ENCODE results near the gene POU6F2.

POU6F2 gene

DNA sequence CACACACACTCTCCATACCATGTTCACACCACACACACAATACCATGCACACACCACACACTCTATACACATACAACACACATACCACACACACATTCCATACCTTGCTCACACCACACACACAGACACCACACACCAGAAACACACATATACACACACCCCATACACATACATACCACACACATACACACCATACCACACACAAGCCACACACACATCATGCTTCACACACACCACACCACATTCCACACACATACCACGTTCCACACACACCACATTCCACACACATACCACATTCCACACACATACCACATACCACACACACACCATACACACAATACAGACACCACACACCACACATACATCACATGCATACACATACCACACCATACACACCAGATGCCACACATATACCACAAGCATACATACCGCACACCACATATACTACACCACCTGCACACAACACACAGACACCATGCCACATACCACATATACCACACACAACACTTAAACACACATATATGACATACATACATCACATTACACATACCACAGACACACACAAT is 282.7 kb downstream of the POU6F2 start:
- H3K9me2 ChIP-seq (replicated peaks; ENCODE audit: insufficient read depth, low read length), result no peaks in the 10 kb centered on the region
- no peaks in the 10 kb centered on the region for H4K20me1 ChIP-seq (ENCODE audit: insufficient read depth, low read length)
- H3K9ac ChIP-seq (ENCODE audit: low read length), result no peak overlapping the region
- no peaks in the 10 kb centered on the region for H3K79me2 ChIP-seq (ENCODE audit: low read length)
- no peak overlapping the region for H3K4me3 ChIP-seq (ENCODE audit: low read length)
- no peaks in the 10 kb centered on the region for H3F3A ChIP-seq (ENCODE audit: insufficient read depth, low read length)
- H3K27me3 ChIP-seq (replicated peaks; ENCODE audit: insufficient read depth, low read length), result no peaks in the 10 kb centered on the region
- no peaks in the 10 kb centered on the region for H3K4me1 ChIP-seq (ENCODE audit: low read length)
- no peak overlapping the region for H3K4me2 ChIP-seq (ENCODE audit: low read depth, low read length)
- H3K9me3 ChIP-seq (replicated peaks; ENCODE audit: insufficient read depth, low read length), result no peaks in the 10 kb centered on the region
- no peaks in the 10 kb centered on the region for H3K36me3 ChIP-seq (replicated peaks; ENCODE audit: insufficient read depth, low read length)
- H3K27ac ChIP-seq (ENCODE audit: low read length), result no peak overlapping the region
- no peak for TF ChIP-seq EZH2 (optimal IDR thresholded peaks at IDR 0.05; ENCODE audit: low read depth, low read length)
- TF ChIP-seq EZH2phosphoT487 (IDR thresholded peaks at IDR 0.05; ENCODE audit: low read length), result no peak
- TF ChIP-seq, protein P1, sequence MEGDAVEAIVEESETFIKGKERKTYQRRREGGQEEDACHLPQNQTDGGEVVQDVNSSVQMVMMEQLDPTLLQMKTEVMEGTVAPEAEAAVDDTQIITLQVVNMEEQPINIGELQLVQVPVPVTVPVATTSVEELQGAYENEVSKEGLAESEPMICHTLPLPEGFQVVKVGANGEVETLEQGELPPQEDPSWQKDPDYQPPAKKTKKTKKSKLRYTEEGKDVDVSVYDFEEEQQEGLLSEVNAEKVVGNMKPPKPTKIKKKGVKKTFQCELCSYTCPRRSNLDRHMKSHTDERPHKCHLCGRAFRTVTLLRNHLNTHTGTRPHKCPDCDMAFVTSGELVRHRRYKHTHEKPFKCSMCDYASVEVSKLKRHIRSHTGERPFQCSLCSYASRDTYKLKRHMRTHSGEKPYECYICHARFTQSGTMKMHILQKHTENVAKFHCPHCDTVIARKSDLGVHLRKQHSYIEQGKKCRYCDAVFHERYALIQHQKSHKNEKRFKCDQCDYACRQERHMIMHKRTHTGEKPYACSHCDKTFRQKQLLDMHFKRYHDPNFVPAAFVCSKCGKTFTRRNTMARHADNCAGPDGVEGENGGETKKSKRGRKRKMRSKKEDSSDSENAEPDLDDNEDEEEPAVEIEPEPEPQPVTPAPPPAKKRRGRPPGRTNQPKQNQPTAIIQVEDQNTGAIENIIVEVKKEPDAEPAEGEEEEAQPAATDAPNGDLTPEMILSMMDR (IDR thresholded peaks at IDR 0.05; ENCODE audit: low read length), result no peak
- no peak for DNase-seq
- H2AFZ ChIP-seq (ENCODE audit: low read length), result no peak overlapping the region

DNA sequence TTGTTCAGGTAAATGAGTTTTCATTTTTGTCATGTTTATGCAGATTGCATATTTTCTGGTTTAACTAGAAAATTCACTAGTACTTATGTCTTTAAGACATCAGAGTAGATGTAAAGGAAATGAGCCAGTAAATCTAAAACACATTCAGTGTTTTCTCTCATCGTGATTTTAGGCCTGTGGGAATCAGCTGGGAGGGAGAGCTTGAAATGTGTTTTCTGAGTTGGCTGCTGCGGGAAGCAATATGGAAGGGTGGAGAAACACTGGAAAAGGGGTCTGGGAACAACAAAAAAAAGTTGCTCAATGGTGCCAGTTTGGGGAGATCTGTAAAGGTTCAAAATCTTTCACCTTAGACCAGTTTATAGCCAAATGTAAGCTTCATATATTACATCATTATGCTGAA is 284.1 kb downstream of the POU6F2 start:
- Histone ChIP-seq H3K27me3 (replicated peaks; ENCODE audit: insufficient read depth, low read length) (no peaks in the 10 kb centered on the region), H3K27ac (ENCODE audit: low read length) (no peak overlapping the region), H3K4me2 (ENCODE audit: low read depth, low read length) (no peak overlapping the region), H3K9me2 (replicated peaks; ENCODE audit: insufficient read depth, low read length) (no peaks in the 10 kb centered on the region), H3K9me3 (replicated peaks; ENCODE audit: insufficient read depth, low read length) (no peaks in the 10 kb centered on the region), H4K20me1 (ENCODE audit: insufficient read depth, low read length) (no peaks in the 10 kb centered on the region), H3K4me3 (ENCODE audit: low read length) (no peak overlapping the region), H3F3A (ENCODE audit: insufficient read depth, low read length) (no peaks in the 10 kb centered on the region), H3K79me2 (ENCODE audit: low read length) (no peaks in the 10 kb centered on the region), H3K36me3 (replicated peaks; ENCODE audit: insufficient read depth, low read length) (no peaks in the 10 kb centered on the region), H3K4me1 (ENCODE audit: low read length) (no peaks in the 10 kb centered on the region), H2AFZ (ENCODE audit: low read length) (no peak overlapping the region), H3K9ac (ENCODE audit: low read length) (no peak overlapping the region)
- DNase-seq, result no peak
- TF ChIP-seq EZH2phosphoT487 (IDR thresholded peaks at IDR 0.05; ENCODE audit: low read length) (no peak), EZH2 (optimal IDR thresholded peaks at IDR 0.05; ENCODE audit: low read depth, low read length) (no peak)
- TF ChIP-seq, protein P1 (IDR thresholded peaks at IDR 0.05; ENCODE audit: low read length), result no peak

DNA sequence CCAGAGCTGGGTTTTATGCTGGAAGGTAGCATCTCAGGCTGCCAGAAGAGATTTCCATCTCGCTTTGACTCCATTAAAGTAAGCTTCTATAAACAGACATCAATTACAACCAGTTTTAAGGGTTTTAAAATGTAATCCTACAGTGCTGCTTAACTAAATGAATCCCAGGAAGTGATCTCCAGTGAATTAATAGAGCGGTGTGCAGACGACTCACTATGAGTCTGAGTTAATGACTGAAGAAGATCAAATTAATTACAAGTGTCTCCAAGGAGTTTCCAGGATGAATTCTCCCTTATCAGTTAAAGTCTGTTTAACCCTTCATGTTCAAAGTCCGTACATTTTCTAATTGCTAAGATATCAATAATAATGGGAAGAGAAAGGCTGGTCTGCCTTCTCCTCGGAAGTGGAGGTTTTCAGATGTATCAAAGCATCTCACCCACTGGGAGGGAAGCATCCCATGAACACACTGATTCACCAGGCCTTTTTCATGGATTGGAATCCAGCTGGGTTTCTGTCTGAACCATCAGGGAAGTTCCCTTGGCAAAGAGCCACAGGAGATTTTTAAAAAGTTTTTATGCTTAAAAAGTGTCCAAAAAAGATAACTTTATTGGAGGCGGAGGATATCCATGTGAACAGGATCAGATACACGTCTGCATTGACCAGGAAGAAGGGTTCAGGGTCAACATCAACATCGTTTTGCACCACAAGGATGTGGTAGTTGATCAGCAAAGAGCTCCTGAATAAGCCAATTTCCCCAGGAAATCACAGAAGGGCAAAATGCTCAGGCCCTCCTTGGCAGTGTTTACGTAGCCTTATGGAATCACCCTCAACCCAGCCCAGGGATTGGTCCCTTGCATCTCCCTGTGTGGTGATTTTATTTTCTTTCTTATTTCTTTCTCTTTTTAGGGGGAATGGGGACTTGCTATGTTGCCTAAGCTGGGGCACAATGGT is 288.2 kb downstream of the POU6F2 start:
- Histone ChIP-seq H3K27ac (ENCODE audit: low read length) (no peak overlapping the region), H3K4me2 (ENCODE audit: low read depth, low read length) (no peak overlapping the region), H3K36me3 (replicated peaks; ENCODE audit: insufficient read depth, low read length) (no peaks in the 10 kb centered on the region), H3F3A (ENCODE audit: insufficient read depth, low read length) (no peaks in the 10 kb centered on the region), H3K79me2 (ENCODE audit: low read length) (no peaks in the 10 kb centered on the region), H2AFZ (ENCODE audit: low read length) (no peak overlapping the region), H3K27me3 (replicated peaks; ENCODE audit: insufficient read depth, low read length) (no peaks in the 10 kb centered on the region), H3K4me1 (ENCODE audit: low read length) (no peaks in the 10 kb centered on the region), H3K9me3 (replicated peaks; ENCODE audit: insufficient read depth, low read length) (no peaks in the 10 kb centered on the region), H4K20me1 (ENCODE audit: insufficient read depth, low read length) (no peaks in the 10 kb centered on the region), H3K9me2 (replicated peaks; ENCODE audit: insufficient read depth, low read length) (no peaks in the 10 kb centered on the region), H3K9ac (ENCODE audit: low read length) (no peak overlapping the region), H3K4me3 (ENCODE audit: low read length) (no peak overlapping the region)
- no peak for DNase-seq
- TF ChIP-seq EZH2phosphoT487 (IDR thresholded peaks at IDR 0.05; ENCODE audit: low read length) (no peak), EZH2 (optimal IDR thresholded peaks at IDR 0.05; ENCODE audit: low read depth, low read length) (no peak)
- TF ChIP-seq, protein P1 (IDR thresholded peaks at IDR 0.05; ENCODE audit: low read length), result no peak
